Mammary epithelial cell (primary cell): ENCODE data around the gene TBC1D8B.

Experiments used
- CTCF ChIP-seq, 2 donors: IDR thresholded peaks in 1 of 2; conservative IDR thresholded peaks in 1 of 2; 2 replicates each; pipeline ENCODE4 v1.5.1; 2011 to 2012; ENCODE audit warnings: inconsistent platforms in 2 of 2, low read length in 2 of 2, mild to moderate bottlenecking in 2 of 2, control low read depth in 1 of 2, low read depth in 1 of 2; ENCODE audit not compliant: insufficient read depth in 1 of 2; ENCODE audit errors: extremely low read depth in 1 of 2
- EZH2 ChIP-seq: IDR thresholded peaks from 2 replicates; pipeline ENCODE4 v1.6.1; 2012; ENCODE audit warnings: low read length, inconsistent platforms, borderline replicate concordance

GRCh38 chrX:106912864-106913263 is 110.4 kb downstream of the TBC1D8B start:
- TF ChIP-seq CTCF (conservative IDR thresholded peaks at IDR 0.05 in 1 of 2, IDR thresholded peaks at IDR 0.05 in 1 of 2; ENCODE audit: extremely low read depth in 1 of 2, insufficient read depth in 1 of 2, low read depth in 1 of 2, low read length in 2 of 2): no peak
- no peak for TF ChIP-seq EZH2
